H1 (cell line): ENCODE data around the gene COL16A1. TPM values are rescaled to one million over a fixed set of nuclear protein-coding genes. Genes with fewer than 3 reads are reported as not detected.

Experiments used
- CTCF ChIA-PET: fragments of 300-600 bp; sonication (Branson Sonifier 250); formaldehyde crosslinking; loops from one replicate; lab custom pipeline; 2021; ENCODE audit not compliant: partially characterized antibody; lab: Charles Lee
- POLR2A ChIA-PET: fragments of 300-600 bp; sonication (Branson Sonifier 250); formaldehyde crosslinking; loops from one replicate; lab custom pipeline; 2021; ENCODE audit warnings: inconsistent platforms; ENCODE audit not compliant: partially characterized antibody; lab: Charles Lee
- DNase-seq, 2 experiments: peaks; one replicate each; pipeline versions ENCODE4 v3.0.0 to v3.0.0-alpha.2; 2010 to 2022; ENCODE audit warnings: low spot score in 2 of 2, low read depth in 1 of 2, mixed read lengths in 1 of 2
- FAIRE-seq: peaks from 2 replicates; lab custom pipeline; 2011; peaks lifted over from hg19 to GRCh38; lab: Jason Lieb, UNC
- H2AFZ ChIP-seq: 2 replicates; pipeline ENCODE4 v1.8.1; 2012; ENCODE audit warnings: low read length, inconsistent platforms
- H2AK5ac ChIP-seq: 2 replicates; pipeline ENCODE4 v1.6.1; 2013; ENCODE audit warnings: low read depth, low read length
- H2BK120ac ChIP-seq: replicated peaks from 2 replicates; pipeline ENCODE3; 2013; ENCODE audit warnings: low read depth, low read length, inconsistent platforms
- H2BK12ac ChIP-seq: 2 replicates; pipeline ENCODE4 v1.6.1; 2013; ENCODE audit warnings: low read depth, low read length
- H2BK15ac ChIP-seq: 2 replicates; pipeline ENCODE4 v1.6.1; 2013; ENCODE audit warnings: low read length
- H2BK20ac ChIP-seq: 2 replicates; pipeline ENCODE4 v1.6.1; 2013; ENCODE audit warnings: low read length
- H2BK5ac ChIP-seq: 2 replicates; pipeline ENCODE4 v1.6.1; 2013; ENCODE audit warnings: low read depth, low read length
- H3K14ac ChIP-seq: 2 replicates; pipeline ENCODE4 v1.6.1; 2013; ENCODE audit warnings: inconsistent platforms; ENCODE audit not compliant: insufficient read length
- H3K18ac ChIP-seq: 2 replicates; pipeline ENCODE4 v1.6.1; 2013; ENCODE audit warnings: low read length; ENCODE audit errors: extremely low read depth
- H3K23ac ChIP-seq: 2 replicates; pipeline ENCODE4 v1.6.1; 2013; ENCODE audit warnings: inconsistent platforms; ENCODE audit not compliant: insufficient read length
- H3K23me2 ChIP-seq: 2 replicates; pipeline ENCODE4 v1.6.1; 2013; ENCODE audit warnings: low read depth, low read length
- H3K27ac ChIP-seq: 2 replicates; pipeline ENCODE4 v1.6.1; 2011; ENCODE audit warnings: low read depth, low read length, inconsistent platforms
- H3K27me3 ChIP-seq, 4 experiments: replicated peaks in 1 of 4; 1 replicate in 1 of 4; 2 replicates in 3 of 4; pipeline versions ENCODE4 v1.6.1 to v1.8.1; 2011 to 2013; ENCODE audit warnings: low read length in 3 of 4, mild to moderate bottlenecking in 3 of 4, inconsistent platforms in 2 of 4, mixed read lengths in 2 of 4, moderate library complexity in 1 of 4; ENCODE audit not compliant: control insufficient read depth in 3 of 4, insufficient read depth in 3 of 4; ENCODE audit errors: extremely low read depth in 1 of 4
- H3K36me3 ChIP-seq, 4 experiments: 2 replicates each; pipeline versions ENCODE4 v1.6.1 to v1.8.1; 2011 to 2013; ENCODE audit warnings: mild to moderate bottlenecking in 4 of 4, low read length in 3 of 4, moderate library complexity in 2 of 4, control low read depth in 1 of 4, inconsistent platforms in 1 of 4; ENCODE audit not compliant: insufficient read depth in 4 of 4, control insufficient read depth in 2 of 4
- H3K4ac ChIP-seq: replicated peaks from 2 replicates; pipeline ENCODE3; 2013; ENCODE audit warnings: low read length, low read depth, mixed read lengths, inconsistent platforms; ENCODE audit not compliant: insufficient read length
- H3K4me1 ChIP-seq, 4 experiments: replicated peaks in 1 of 4; 1 replicate in 1 of 4; 2 replicates in 3 of 4; pipeline versions ENCODE4 v1.6.1 to v1.8.1; 2011 to 2013; ENCODE audit warnings: low read length in 3 of 4, inconsistent platforms in 2 of 4, mixed read lengths in 1 of 4; ENCODE audit not compliant: insufficient read depth in 4 of 4, control insufficient read depth in 3 of 4
- H3K4me2 ChIP-seq, 2 experiments: 2 replicates each; pipeline versions ENCODE4 v1.6.1 to v1.8.1; 2011 to 2013; ENCODE audit warnings: low read depth in 2 of 2, low read length in 2 of 2, control low read depth in 1 of 2, inconsistent platforms in 1 of 2, mild to moderate bottlenecking in 1 of 2; ENCODE audit not compliant: insufficient read depth in 1 of 2
- H3K4me3 ChIP-seq, 4 experiments: fragments of 200-600, 300-600 bp in 1 of 4; sonication (generic), shearing (Covaris generic), sonication (Bioruptor Twin) in 1 of 4; 2 replicates each; pipeline versions ENCODE4 v1.5.1 to v1.8.1; 2011 to 2016; ENCODE audit warnings: low read length in 4 of 4, low read depth in 3 of 4, control low read depth in 2 of 4, inconsistent platforms in 2 of 4, mild to moderate bottlenecking in 2 of 4, mixed read lengths in 1 of 4, moderate library complexity in 1 of 4; ENCODE audit not compliant: insufficient read depth in 2 of 4; ENCODE audit errors: extremely low read depth in 1 of 4
- H3K56ac ChIP-seq: replicated peaks from 2 replicates; pipeline ENCODE3; 2013; ENCODE audit warnings: low read depth, mild to moderate bottlenecking, mixed read lengths, low read length, inconsistent platforms; ENCODE audit not compliant: insufficient read length
- H3K79me1 ChIP-seq: 2 replicates; pipeline ENCODE4 v1.6.1; 2013; ENCODE audit warnings: low read depth, low read length, control low read depth
- H3K79me2 ChIP-seq, 2 experiments: 2 replicates each; pipeline versions ENCODE4 v1.6.1 to v1.8.1; 2012 to 2013; ENCODE audit warnings: low read length in 2 of 2, mild to moderate bottlenecking in 2 of 2, inconsistent platforms in 1 of 2; ENCODE audit not compliant: insufficient read depth in 2 of 2, control insufficient read depth in 1 of 2
- H3K9ac ChIP-seq, 4 experiments: replicated peaks in 1 of 4; 1 replicate in 1 of 4; 2 replicates in 3 of 4; pipeline versions ENCODE4 v1.6.1 to v1.8.1; 2011 to 2013; ENCODE audit warnings: low read depth in 3 of 4, low read length in 3 of 4, control low read depth in 2 of 4, mild to moderate bottlenecking in 2 of 4, moderate library complexity in 2 of 4, inconsistent platforms in 1 of 4; ENCODE audit errors: extremely low read depth in 1 of 4
- H3K9me3 ChIP-seq, 2 experiments: 2 replicates each; pipeline versions ENCODE4 v1.6.1 to v1.8.1; 2012 to 2013; ENCODE audit warnings: mild to moderate bottlenecking in 2 of 2, moderate library complexity in 2 of 2, control low read depth in 1 of 2, inconsistent platforms in 1 of 2, low read depth in 1 of 2, low read length in 1 of 2, mixed read lengths in 1 of 2; ENCODE audit not compliant: insufficient read depth in 2 of 2
- H4K20me1 ChIP-seq, 2 experiments: replicated peaks in 1 of 2; 2 replicates each; pipeline versions ENCODE3 to v1.8.1; 2011 to 2013; ENCODE audit warnings: inconsistent platforms in 2 of 2, low read length in 2 of 2, mild to moderate bottlenecking in 1 of 2; ENCODE audit not compliant: insufficient read depth in 2 of 2, control insufficient read depth in 1 of 2
- H4K5ac ChIP-seq: 2 replicates; pipeline ENCODE4 v1.6.1; 2013; ENCODE audit warnings: low read length, low read depth, mixed read lengths, inconsistent platforms; ENCODE audit not compliant: insufficient read length
- H4K8ac ChIP-seq: 2 replicates; pipeline ENCODE4 v1.8.0; 2013; ENCODE audit warnings: mild to moderate bottlenecking, moderate library complexity, low read length, inconsistent platforms; ENCODE audit not compliant: insufficient read depth; ENCODE audit errors: extremely low read depth
- H4K91ac ChIP-seq: replicated peaks from 2 replicates; pipeline ENCODE3; 2013; ENCODE audit warnings: low read length, mixed read lengths, inconsistent platforms; ENCODE audit not compliant: insufficient read length
- ASH2L ChIP-seq: fragments of 200-600, 300-600 bp; sonication (generic); IDR thresholded peaks from one replicate; pipeline ENCODE4 v1.7.1; 2017; ENCODE audit warnings: low read length
- ATF2 ChIP-seq: IDR thresholded peaks from 2 replicates; pipeline ENCODE4 v1.6.1; 2012; ENCODE audit warnings: low read length, inconsistent platforms
- JUND ChIP-seq: IDR thresholded peaks from 2 replicates; pipeline ENCODE4 v1.6.1; 2011; ENCODE audit warnings: mild to moderate bottlenecking, improper control_type of control experiment, low read length
- MAX ChIP-seq: IDR thresholded peaks from 2 replicates; pipeline ENCODE4 v1.6.1; 2012; ENCODE audit warnings: inconsistent platforms
- NRF1 ChIP-seq: IDR thresholded peaks from 2 replicates; pipeline ENCODE4 v1.6.1; 2011; ENCODE audit warnings: mild to moderate bottlenecking, low read depth, low read length, improper control_type of control experiment
- PHF8 ChIP-seq: fragments of 200-600 bp; sonication (generic); conservative IDR thresholded peaks from 2 replicates; pipeline ENCODE4 v1.7.1; 2012; ENCODE audit warnings: low read depth, mild to moderate bottlenecking, inconsistent platforms, low read length, moderate library complexity
- POLR2AphosphoS5 ChIP-seq: IDR thresholded peaks from 2 replicates; pipeline ENCODE4 v1.6.1; 2011; ENCODE audit warnings: low read depth, low read length
- RBBP5 ChIP-seq: IDR thresholded peaks from 2 replicates; pipeline ENCODE4 v1.7.1; 2012; ENCODE audit warnings: low read depth, mild to moderate bottlenecking, inconsistent platforms, low read length, moderate library complexity, borderline replicate concordance
- RXRA ChIP-seq: IDR thresholded peaks from 2 replicates; pipeline ENCODE4 v1.6.1; 2011; ENCODE audit warnings: low read depth, mild to moderate bottlenecking, low read length, moderate library complexity; ENCODE audit not compliant: insufficient read depth
- SP1 ChIP-seq: IDR thresholded peaks from 2 replicates; pipeline ENCODE4 v1.6.1; 2011; ENCODE audit warnings: low read depth, low read length
- TAF7 ChIP-seq: optimal IDR thresholded peaks from 2 replicates; pipeline ENCODE3; 2011; ENCODE audit warnings: low read depth, mild to moderate bottlenecking, inconsistent platforms, low read length, moderate library complexity, borderline replicate concordance
- TBP ChIP-seq: IDR thresholded peaks from 2 replicates; pipeline ENCODE4 v1.6.1; 2011; ENCODE audit warnings: low read depth, low read length, improper control_type of control experiment
- WGBS, 2 experiments: shearing (Covaris generic) in 1 of 2; methylation state at CpG; one replicate each; pipeline versions ENCODE4 v1.1.6 to v1.1.7; 2013 to 2015; ENCODE audit warnings: low lambda C conversion rate in 2 of 2, mixed read lengths in 2 of 2, inconsistent platforms in 1 of 2, low coverage in 1 of 2, missing lambda C conversion rate in 1 of 2; ENCODE audit not compliant: insufficient replicate concordance in 2 of 2, insufficient coverage in 1 of 2, insufficient read length in 1 of 2; ENCODE audit errors: extremely low coverage in 1 of 2, missing lambda C conversion rate in 1 of 2; 5-methylcytosine and 5-hydroxymethylcytosine counted together
- polyA plus RNA-seq, 7 experiments: library from polyadenylated mRNA; depleted of rRNA in 3 of 7; stranded (reverse) in 5 of 7; unstranded in 2 of 7; fragments of >200 nt in 5 of 7; fragments of 200-250 nt in 2 of 7; gene quantifications; 1 replicate in 5 of 7; 2 replicates in 1 of 7; 4 replicates in 1 of 7; pipeline versions ENCODE4 v1.2.1 to v1.2.3, GENCODE V29; 2011 to 2013; ENCODE audit warnings: missing spikeins in 2 of 7, mixed read lengths in 2 of 7
- total RNA-seq: library from RNA; stranded (reverse); fragmentation: NEBNext Ultra II Directional; extraction: Animal tissue kit (Norgen Biotek cat#: 25700); gene quantifications from 2 replicates; pipeline ENCODE4 v1.2.1, GENCODE V29; 2021

Gene COL16A1
- total and polyA plus RNA-seq, 2 of the 8 experiments (the other 6 are each of a cell fraction or from before 2014, with no cell fraction given) = 2.0 to 10.5 TPM

- WGBS, 2 experiments = 90% methylated on average over 9 of the region's 9 CpGs; no CpG with 5 or more reads in 1 of the 2 experiments
- no peak overlapping the region; a peak in 1 of 7 replicates for H3K9ac ChIP-seq
- FAIRE-seq = no peak
- TF ChIP-seq NRF1 (no peak), RBBP5 (no peak), TAF7 (no peak), SP1 (no peak), PHF8 (no peak), ATF2 (no peak), ASH2L (no peak), POLR2AphosphoS5 (no peak), MAX (no peak), JUND (no peak), TBP (no peak), RXRA (no peak)
Observed at GRCh38 chr1:31673433-31673832, 30.4 kb downstream of the COL16A1 start.

More at GRCh38 chr1:31673433-31673832, 30.4 kb downstream of the COL16A1 start:
- Histone ChIP-seq H2BK12ac (no peak overlapping the region), H3K23me2 (no peaks in the 10 kb centered on the region), H4K20me1 (no peaks in the 10 kb centered on the region), H2BK120ac (no peak overlapping the region), H2AK5ac (no peak overlapping the region), H3K4me3 (no peak overlapping the region), H3K4me2 (no peak overlapping the region), H2BK5ac (no peak overlapping the region), H3K9me3 (no peaks in the 10 kb centered on the region), H3K56ac (no peak overlapping the region), H3K18ac (no peak overlapping the region), H3K79me1 (no peaks in the 10 kb centered on the region), H4K8ac (peak overlapping the region; percentile 59), H2BK15ac (no peak overlapping the region), H4K91ac (no peak overlapping the region), H2BK20ac (no peak overlapping the region), H3K4me1 (peaks cover 0 to 10% (median 8%) of the 10 kb centered on the region in 4 experiments; a peak in 5 of 7 replicates), H3K27ac (no peak overlapping the region), H3K79me2 (no peaks in the 10 kb centered on the region), H4K5ac (no peak overlapping the region), H2AFZ (no peak overlapping the region), H3K23ac (no peak overlapping the region), H3K14ac (no peak overlapping the region), H3K27me3 (no peaks in the 10 kb centered on the region), H3K36me3 (no peaks in the 10 kb centered on the region), H3K4ac (no peak overlapping the region)
- DNase-seq = no peak
- ChIA-PET CTCF (interaction anchor here (0.7 to 24.1 kb wide), 10 partner anchors 7 to 276 kb away, joined by 3 to 370 read pairs (median 4); partner anchors contain the start of gene COL16A1), POLR2A (interaction anchor here (0.7 kb wide), 1 partner anchor 31 kb away, joined by 3 read pairs; no protein-coding TSS in a partner anchor)
